NCI-H146 treated with DMSO at 0.1 percent for 48 hours (cell line): ENCODE measurements around the gene HACE1.

Experiments used
- DNase-seq: peaks from one replicate; lab custom pipeline; 2025; ENCODE audit not compliant: unreplicated experiment; lab: John Stamatoyannopoulos, UW

HACE1 gene

GRCh38 chr6:104689551-104690205 lies 170.0 kb downstream of the HACE1 start:
- DNase-seq, result no peak

GRCh38 chr6:104688283-104688969 lies 171.3 kb downstream of the HACE1 start:
- no peak for DNase-seq

GRCh38 chr6:104686550-104687175 lies 173.1 kb downstream of the HACE1 start:
- DNase-seq, result peak; percentile 30

GRCh38 chr6:104685871-104686549 lies 173.7 kb downstream of the HACE1 start:
- no peak for DNase-seq

- DNase-seq, result no peak
Observed at GRCh38 chr6:104684911-104685415, 174.8 kb downstream of the HACE1 start.

GRCh38 chr6:104683809-104684208 lies 175.9 kb downstream of the HACE1 start:
- DNase-seq, result no peak

GRCh38 chr6:104682722-104683643 lies 176.7 kb downstream of the HACE1 start:
- peak; percentile 45 for DNase-seq

GRCh38 chr6:104680539-104680938 lies 179.2 kb downstream of the HACE1 start:
- no peak for DNase-seq

GRCh38 chr6:104679971-104680370 lies 179.7 kb downstream of the HACE1 start:
- no peak for DNase-seq
